ENCODE results near the gene CCDC127.
"Not testable (repeated sequence)": the region's sequence is repeated elsewhere in the genome, so short reads cannot be mapped to it uniquely, and the experiment has no call there.

The CCDC127 gene

GRCh38 chr5:172841-173251 lies 45.1 kb downstream of the CCDC127 start:
- DNase-seq (ENCODE audit: low read depth in 2 of 2) = no peak

DNA sequence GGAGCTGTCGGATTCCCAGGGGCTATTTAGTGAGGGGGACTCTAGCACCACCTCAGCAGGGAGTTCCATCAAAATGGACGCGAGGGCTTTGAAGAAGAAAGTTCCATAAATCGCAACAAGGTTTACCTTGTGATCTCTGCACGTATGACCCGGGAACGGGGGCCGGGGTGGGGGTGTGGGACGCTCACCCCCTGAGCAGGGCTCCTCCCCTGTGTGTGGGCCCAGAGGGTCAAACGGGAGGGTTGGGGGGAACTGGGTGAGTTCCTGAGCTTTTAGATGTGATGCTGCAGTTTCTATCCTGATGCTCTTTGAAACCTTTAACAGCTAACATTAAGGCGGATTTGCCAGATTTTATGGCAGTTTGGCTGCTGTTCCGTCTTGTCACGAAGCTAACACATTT lies 45.5 kb downstream of the CCDC127 start:
- no peak for DNase-seq (ENCODE audit: low read depth in 2 of 2)

- DNase-seq (ENCODE audit: low read depth in 2 of 2) = no peak
Measured at GRCh38 chr5:171801-172331, 46.1 kb downstream of the CCDC127 start.

GRCh38 chr5:170971-171800 lies 46.8 kb downstream of the CCDC127 start:
- no peak for DNase-seq (ENCODE audit: low read depth in 2 of 2)

- DNase-seq (ENCODE audit: low read depth in 2 of 2) = no peak
Measured at GRCh38 chr5:169728-170094, 48.2 kb downstream of the CCDC127 start.

GRCh38 chr5:169071-169727 lies 48.8 kb downstream of the CCDC127 start:
- DNase-seq (ENCODE audit: low read depth in 2 of 2) = no peak

DNA sequence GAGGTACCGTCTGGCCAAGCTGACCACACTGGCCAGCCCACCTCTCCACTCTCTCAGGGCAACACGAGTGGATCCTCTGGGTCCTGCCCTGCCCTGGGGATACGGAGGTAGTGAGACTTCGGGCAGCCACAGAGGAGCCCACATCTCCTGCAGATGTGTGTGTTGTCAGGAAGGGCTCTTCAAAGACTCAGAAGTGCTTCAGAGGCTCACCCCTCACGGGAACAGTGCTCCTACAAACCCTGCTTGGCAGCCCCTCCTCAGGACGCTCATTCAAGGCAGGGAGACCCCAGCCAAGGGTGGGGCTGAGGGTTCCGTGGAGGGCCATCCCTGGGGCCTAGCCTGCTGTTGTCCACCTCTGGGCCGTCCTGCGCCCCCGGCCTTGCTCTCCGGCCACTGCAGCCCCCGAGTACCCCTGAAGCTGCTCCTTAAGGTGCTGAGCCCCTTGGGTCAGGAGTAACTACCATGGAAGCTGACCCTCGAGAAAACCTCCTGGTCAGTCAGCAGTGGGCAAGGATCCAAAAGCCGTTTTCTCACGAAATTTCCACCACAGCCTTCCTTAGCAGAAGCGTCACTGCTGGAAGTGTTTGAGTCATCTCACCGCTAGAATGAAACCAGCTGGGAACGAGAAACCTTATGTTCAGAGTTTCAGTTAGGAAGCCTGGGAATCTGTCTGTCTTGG lies 49.8 kb downstream of the CCDC127 start:
- DNase-seq (ENCODE audit: low read depth in 2 of 2) = no peak

DNA sequence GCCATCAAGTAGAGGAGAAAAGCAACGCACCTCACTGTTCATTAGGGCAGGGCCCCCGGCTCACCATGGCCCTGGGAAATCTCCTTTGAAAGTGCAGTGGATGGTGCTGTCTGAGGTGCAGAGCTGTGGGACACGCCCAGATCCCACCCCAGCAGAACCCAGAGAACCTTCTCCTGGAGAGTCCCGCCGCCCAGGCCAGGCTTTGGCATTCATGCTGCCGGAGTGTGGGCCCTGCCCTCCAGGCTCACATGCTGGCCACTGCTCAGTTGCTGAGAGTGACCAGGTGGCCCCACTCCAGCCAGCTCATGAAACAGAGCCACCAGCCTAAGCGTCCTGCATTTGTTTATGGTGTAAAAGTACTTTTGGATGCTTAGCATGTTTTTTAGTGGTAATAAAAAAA lies 50.4 kb downstream of the CCDC127 start:
- DNase-seq (ENCODE audit: low read depth in 2 of 2) = no peak

DNA sequence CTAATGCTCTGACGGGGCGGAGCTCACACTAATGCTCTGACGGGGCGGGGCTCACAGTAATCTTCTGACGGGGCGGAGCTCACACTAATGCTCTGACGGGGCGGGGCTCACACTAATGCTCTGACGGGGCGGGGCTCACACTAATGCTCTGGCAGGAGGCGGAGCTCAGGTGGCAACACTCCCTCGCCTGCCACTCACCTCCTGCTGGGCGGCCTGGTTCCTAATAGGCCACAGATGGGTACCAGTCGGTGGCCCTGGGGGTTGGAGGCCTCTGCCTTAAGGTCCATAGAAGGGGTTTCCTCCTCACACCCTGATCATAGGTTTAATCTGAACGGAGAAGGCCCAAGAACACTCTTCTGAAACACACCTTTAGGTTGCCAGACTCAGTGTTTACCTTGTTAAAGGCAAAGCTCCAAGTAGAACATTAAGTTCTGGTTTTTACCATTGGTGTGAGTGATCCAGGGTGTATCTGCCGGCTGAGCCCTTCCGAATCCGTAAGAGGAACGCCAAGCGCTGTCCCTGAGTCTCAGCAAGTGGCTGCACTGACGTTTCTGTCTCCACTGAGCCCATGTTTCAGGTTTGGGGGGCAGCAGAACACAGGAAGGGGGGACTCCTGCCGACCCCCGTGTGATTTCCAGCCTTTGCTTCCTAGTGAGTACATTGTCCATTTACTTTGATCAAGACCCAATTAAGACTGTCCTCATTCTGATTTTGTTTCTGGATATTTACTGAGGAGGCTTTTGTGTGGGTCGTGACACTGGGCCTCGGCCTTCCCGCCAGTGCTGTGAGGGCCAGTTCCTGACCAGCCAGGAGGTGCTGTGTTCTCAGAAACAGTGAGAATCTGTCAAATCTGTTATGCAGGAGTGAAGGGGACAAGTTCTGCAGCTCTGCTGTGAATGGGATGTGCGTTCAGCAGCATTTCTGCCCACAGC lies 51.2 kb downstream of the CCDC127 start:
- no peak for DNase-seq (ENCODE audit: low read depth in 2 of 2)

- not testable (repeated sequence) for DNase-seq (ENCODE audit: low read depth in 2 of 2)
Measured at GRCh38 chr5:164783-165182, 53.2 kb downstream of the CCDC127 start.

DNA sequence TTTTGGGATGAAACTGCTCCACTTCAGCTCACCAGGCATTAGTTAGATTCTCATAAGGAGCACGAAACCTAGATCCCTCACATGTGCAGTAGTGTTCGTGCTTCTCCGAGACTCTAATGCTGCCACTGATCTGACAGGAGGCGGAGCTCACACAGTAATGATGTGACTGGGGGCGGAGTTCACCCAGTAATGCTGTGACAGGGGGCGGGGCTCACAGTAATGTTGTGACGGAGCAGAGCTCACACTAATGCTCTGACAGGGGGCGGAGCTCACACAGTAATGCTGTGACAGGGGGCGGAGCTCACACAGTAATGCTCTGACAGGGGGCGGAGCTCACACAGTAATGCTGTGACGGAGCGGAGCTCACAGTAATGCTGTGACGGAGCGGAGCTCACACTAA lies 53.7 kb downstream of the CCDC127 start:
- DNase-seq (ENCODE audit: low read depth in 2 of 2) = no peak

DNA sequence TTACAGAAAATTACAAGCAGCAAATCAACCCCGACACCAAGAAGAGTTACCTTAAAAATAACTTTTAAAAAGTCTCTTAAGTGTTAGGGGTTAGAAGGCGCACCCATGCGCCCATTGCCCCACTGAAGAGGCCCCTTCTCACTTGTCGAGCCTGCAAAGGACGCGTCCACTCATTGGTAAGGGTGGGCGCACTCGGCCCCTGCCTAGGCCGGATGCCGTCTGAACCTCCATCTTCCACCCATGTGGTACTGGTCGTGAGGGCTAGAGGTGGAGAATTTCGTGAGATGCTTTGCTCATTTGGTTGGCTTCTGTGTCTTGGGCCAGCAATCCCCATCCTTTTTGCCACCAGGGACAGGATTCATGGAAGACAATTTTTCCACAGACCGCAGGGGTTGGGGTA lies 54.1 kb downstream of the CCDC127 start:
- DNase-seq (ENCODE audit: low read depth in 2 of 2) = no peak

GRCh38 chr5:163338-163620 lies 54.7 kb downstream of the CCDC127 start:
- no peak for DNase-seq (ENCODE audit: low read depth in 2 of 2)

- DNase-seq (ENCODE audit: low read depth in 2 of 2) = no peak
Measured at GRCh38 chr5:162565-163337, 55.2 kb downstream of the CCDC127 start.

DNA sequence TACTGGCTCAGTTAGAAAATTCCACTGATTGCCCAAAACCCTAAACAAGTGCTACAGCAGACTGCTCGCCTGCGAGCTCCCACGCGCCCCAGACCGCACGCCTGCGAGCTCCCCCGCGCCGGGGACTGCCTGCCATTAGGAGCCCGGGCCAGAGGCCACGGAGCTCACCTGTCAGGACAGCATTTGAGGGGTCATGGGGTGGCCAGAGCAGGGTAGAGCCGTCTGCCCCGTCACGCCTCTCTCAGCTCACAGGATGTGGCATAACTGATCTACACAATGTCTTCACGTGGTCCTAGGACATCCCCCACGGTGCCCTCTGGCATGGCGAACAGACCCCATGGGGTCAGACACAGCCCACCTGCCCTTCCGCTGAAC lies 55.8 kb downstream of the CCDC127 start:
- no peak for DNase-seq (ENCODE audit: low read depth in 2 of 2)

DNA sequence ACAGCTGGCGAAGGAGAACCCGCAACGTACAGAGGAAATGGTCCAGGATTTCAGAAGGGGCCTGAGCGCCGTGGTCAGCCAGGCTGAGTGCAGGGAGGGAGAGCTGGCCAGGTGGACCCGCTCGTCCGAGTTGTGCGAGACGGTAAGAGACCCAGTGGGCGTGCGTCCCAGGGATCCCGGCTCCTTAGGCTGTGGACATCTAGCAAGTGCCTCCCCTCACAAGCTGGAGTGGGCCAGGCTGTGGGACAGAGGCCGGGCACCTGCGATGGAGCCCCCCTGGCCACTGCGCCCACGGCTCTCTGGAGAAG lies 56.2 kb downstream of the CCDC127 start:
- DNase-seq (ENCODE audit: low read depth in 2 of 2) = no peak

GRCh38 chr5:160921-161802 lies 56.8 kb downstream of the CCDC127 start:
- DNase-seq (ENCODE audit: low read depth in 2 of 2) = no peak

GRCh38 chr5:160173-160510 lies 57.8 kb downstream of the CCDC127 start:
- DNase-seq (ENCODE audit: low read depth in 2 of 2) = no peak

GRCh38 chr5:159448-160172 lies 58.3 kb downstream of the CCDC127 start:
- DNase-seq (ENCODE audit: low read depth in 2 of 2) = no peak

All from stimulated activated CD4-positive, alpha-beta T cell treated with anti-CD3 and anti-CD28 coated beads, Interleukin-15, amount 100 ng/mL, for 48 hours (primary cell).